Measurements from ENCODE around the gene NDUFV1. TPM values are rescaled to one million over a fixed set of nuclear protein-coding genes. Genes with fewer than 3 reads are reported as not detected.

NDUFV1 gene
- total RNA-seq, 1 experiment from 2014 or later, result 242 TPM

GRCh38 chr11:67593565-67593905 lies 13.2 kb upstream of the NDUFV1 start:
- Histone ChIP-seq H4K20me1 (ENCODE audit: insufficient read depth) (no peaks in the 10 kb centered on the region), H3K9ac (ENCODE audit: low read length) (no peak overlapping the region), H3K4me3 (replicated peaks in 1 of 2; ENCODE audit: low read depth in 1 of 2, low read length in 2 of 2) (no peak overlapping the region), H3K9me2 (ENCODE audit: insufficient read depth) (no peaks in the 10 kb centered on the region), H3K27ac (ENCODE audit: low read depth, low read length) (no peak overlapping the region), H3K9me3 (ENCODE audit: control insufficient read depth in 1 of 2, insufficient read depth in 1 of 2, low read depth in 1 of 2, low read length in 2 of 2) (no peaks in the 10 kb centered on the region), H3K4me1 (ENCODE audit: control insufficient read depth in 1 of 2, insufficient read depth in 2 of 2, low read length in 2 of 2) (no peaks in the 10 kb centered on the region), H2AFZ (ENCODE audit: low read depth, low read length, poor library complexity, severe bottlenecking) (no peak overlapping the region), H3K36me3 (ENCODE audit: control insufficient read depth in 1 of 2, insufficient read depth in 2 of 2, low read length in 2 of 2) (no peaks in the 10 kb centered on the region), H3K79me2 (ENCODE audit: insufficient read depth, low read length) (no peaks in the 10 kb centered on the region), H3K4me2 (ENCODE audit: low read length) (no peak overlapping the region), H3K27me3 (ENCODE audit: insufficient read depth, low read length) (no peaks in the 10 kb centered on the region)
- ChIA-PET RAD21 (ENCODE audit: low non-redundant PET in 1 of 2, low total read pairs in 2 of 2, uncharacterized antibody in 2 of 2, unreplicated experiment in 2 of 2) (no interaction called here), CTCF (no interaction called here), POLR2A (no interaction called here)
- TF ChIP-seq CBX3 (IDR thresholded peaks at IDR 0.05; ENCODE audit: low read depth) (no peak), YY1 (IDR thresholded peaks at IDR 0.05; ENCODE audit: extremely low read depth, insufficient replicate concordance, low read depth, low read length) (no peak), SP1 (IDR thresholded peaks at IDR 0.05; ENCODE audit: low read depth) (no peak), ZNF274 (IDR thresholded peaks at IDR 0.05; ENCODE audit: low read depth, low read length) (no peak), REST (IDR thresholded peaks at IDR 0.05; ENCODE audit: low read depth) (no peak), ZFX (IDR thresholded peaks at IDR 0.05) (no peak), CEBPB (IDR thresholded peaks at IDR 0.05; ENCODE audit: low read depth) (no peak), ATF3 (IDR thresholded peaks at IDR 0.05) (no peak), POLR2A (IDR thresholded peaks at IDR 0.05; ENCODE audit: borderline replicate concordance, extremely low read depth, insufficient read depth, insufficient read length) (no peak), TCF7L2 (IDR thresholded peaks at IDR 0.05; ENCODE audit: borderline replicate concordance, extremely low read depth, insufficient read depth, insufficient read length) (no peak), JUND (IDR thresholded peaks at IDR 0.05) (no peak), ELF1 (IDR thresholded peaks at IDR 0.05; ENCODE audit: borderline replicate concordance, low read depth) (no peak), SRF (IDR thresholded peaks at IDR 0.05; ENCODE audit: low read depth) (no peak), EZH2phosphoT487 (IDR thresholded peaks at IDR 0.05; ENCODE audit: borderline replicate concordance) (no peak), SIN3A (IDR thresholded peaks at IDR 0.05; ENCODE audit: low read depth) (no peak), ZBTB33 (IDR thresholded peaks at IDR 0.05; ENCODE audit: extremely low read depth, insufficient replicate concordance, low read length) (no peak), MAX (IDR thresholded peaks at IDR 0.05) (no peak), POLR2AphosphoS5 (IDR thresholded peaks at IDR 0.05; ENCODE audit: low read depth, low read length) (no peak), FOSL1 (IDR thresholded peaks at IDR 0.05; ENCODE audit: low read depth) (no peak), RAD21 (IDR thresholded peaks at IDR 0.05; ENCODE audit: low read depth) (no peak)
- no peak for DNase-seq (ENCODE audit: low read depth, low spot score)
- no peak for ATAC-seq
- intact Hi-C loops (cut with micrococcal nuclease), result no loop called here
- BruUV-seq (replicated peaks), result no TSS peak

Measured in HCT116 (cell line).